Measurements from ENCODE around the gene PLPP6.

PLPP6 gene

DNA sequence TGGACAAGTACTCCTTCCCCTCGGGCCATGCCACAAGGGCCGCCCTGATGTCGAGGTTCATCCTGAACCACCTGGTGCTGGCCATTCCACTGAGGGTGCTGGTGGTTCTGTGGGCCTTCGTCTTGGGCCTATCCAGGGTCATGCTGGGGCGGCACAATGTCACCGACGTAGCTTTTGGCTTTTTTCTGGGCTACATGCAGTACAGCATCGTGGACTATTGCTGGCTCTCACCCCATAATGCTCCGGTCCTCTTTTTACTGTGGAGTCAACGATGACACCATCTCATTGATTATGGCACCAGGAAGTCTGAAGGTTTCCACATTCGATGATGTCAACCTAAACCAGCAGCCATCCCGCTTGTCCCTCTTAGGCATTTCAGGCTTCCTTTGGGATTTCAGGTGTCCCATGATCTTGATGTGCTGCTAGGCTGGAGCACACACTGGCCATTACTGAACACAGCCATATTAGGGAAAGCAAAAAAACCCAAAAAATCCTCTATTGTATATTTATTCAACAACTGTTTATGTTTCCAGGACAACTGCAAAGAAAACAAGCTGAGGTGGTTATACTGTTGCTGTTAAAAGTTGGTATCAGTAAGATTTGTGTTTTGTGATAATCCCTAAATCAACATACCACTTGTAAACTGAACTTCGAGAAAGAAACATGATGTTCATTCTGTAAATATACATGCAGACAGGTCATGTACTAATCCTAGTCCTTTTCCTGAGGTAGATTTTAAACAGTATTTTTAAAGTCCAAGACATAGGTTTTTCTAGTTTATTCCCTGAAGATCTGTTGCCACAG lies 1.1 kb downstream of the PLPP6 start:
- no peak for DNase-seq (ENCODE audit: low read depth)

DNA sequence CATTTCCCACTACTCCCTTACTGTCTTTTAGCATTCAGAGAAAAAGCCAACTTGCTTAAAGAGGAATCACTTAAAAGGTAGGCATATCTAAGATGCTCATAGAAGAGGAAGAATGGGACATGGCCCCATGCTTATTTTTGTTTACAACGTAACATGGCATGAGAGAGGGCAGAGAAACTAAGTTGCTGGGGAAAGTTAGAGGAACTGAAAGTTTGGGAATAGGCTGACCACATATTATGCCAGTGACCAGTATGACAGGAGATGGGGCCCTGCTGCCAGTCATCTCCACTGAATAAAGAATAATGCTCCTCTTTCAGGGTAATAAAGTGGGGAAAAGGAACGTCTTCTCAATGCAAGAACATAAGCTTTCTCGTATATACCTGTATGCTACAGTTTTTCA lies 1.9 kb downstream of the PLPP6 start:
- no peak for DNase-seq (ENCODE audit: low read depth)

DNA sequence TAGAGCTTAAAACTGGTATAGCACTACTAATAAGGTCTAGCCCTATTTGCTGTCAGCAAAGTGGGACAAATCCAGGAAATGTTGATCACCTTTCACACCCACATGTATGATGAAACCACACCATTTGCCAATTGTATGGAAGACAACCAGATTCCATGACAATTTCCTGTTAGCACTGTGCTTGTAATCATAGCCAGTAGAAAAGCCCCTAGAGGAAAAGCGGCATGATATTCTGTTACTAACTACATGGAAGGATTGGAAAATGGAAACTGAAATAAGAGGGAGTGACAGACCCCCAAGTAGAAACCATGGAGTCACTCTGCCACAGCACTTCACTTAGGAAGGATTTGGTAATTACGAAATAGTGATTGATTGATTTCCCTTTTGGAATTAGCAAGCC lies 3.3 kb downstream of the PLPP6 start:
- DNase-seq (ENCODE audit: low read depth), result no peak

DNA sequence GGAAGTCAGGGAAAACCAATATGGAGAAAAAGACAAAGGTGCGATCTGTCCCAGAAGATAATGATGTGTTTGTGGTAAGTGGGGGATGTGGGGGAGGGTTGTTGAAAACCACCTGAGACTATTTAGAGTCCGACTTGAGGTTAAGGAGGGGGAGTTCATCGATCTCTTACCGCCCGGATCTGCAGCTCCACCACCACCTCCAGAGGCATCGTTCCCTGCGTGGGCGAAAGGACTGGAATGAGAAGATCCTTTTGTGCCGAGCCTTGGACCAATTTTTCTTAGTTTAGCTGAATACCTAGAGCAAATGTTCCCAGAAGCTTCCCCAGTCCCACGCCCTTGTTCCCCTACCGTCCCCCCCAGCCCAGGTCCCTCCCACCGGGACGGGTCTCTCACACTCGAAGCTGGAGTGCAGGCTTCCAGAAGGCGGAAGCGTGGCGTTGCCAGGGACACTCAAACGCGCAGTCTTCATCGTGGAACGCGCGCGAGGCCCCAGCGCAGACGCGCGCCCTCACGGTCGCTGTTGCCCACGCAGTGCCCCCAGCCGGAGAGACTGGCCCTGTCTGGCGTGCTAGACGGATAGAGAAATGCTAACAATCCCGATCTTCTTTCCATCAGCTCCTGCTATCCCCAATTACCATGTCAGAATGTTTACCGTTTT lies 4.1 kb downstream of the PLPP6 start, which contains the start of gene SPATA6L:
TSS of gene SPATA6L (minus strand) at position 439 of the 658 bp plus-strand sequence. CDS start at position 209, 230 bp downstream.
- DNase-seq (ENCODE audit: low read depth), result no peak

DNA sequence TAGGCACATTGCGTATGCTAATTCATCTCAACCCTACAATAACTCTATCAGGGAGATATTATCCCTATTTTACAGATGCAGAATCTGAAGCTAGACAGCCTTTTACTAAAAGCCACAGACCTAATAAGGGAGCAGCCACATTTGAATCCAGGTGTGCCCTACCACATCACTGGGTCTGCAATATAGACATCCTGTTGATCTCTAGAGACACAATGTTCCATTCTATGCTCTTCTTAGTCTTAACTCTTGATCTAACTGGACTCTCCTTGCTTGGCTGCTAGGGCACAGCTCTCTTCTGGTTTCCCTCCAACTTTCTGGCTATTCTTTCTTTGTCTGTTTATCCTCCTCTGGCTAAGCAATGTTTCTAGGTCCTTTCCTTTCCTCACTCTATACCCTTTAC lies 5.6 kb downstream of the PLPP6 start:
- no peak for DNase-seq (ENCODE audit: low read depth)

DNA sequence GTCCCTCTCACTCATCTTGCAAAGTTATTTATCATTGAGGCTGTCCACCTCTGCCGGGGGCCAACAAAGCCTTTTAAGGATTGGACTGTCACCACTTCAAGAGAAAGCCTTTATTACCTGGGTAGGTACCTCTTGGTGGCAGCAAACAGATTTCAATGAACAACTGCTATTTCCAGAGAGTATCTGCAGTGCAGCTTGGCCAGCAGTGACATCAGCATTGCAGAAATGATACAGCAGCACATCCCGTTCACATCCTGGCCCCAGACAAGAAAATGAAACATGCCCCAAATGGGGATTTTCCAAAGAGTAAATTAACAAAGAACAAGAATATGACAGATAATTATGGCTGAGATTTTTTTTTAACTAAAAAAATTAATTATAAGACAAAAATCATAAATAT lies 6.5 kb downstream of the PLPP6 start:
- DNase-seq (ENCODE audit: low read depth), result no peak

DNA sequence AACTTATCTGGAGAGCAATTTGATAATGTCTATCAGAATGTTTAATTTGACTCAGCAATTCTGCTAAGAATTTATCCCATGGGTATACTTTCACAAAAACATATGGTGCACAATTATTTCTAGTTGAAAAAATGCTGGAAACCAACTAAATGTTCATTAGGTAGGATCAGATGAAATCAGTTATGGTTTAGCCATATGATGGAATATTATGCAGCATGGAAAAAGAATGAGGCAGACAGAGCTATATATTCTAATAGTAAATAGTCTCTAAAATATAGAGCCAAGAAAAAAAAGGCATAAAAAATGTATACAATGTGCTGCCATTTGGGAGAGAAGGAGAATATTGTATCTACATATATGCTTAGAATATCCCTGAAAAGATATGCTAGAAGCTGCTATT lies 7.8 kb downstream of the PLPP6 start:
- no peak for DNase-seq (ENCODE audit: low read depth)

DNA sequence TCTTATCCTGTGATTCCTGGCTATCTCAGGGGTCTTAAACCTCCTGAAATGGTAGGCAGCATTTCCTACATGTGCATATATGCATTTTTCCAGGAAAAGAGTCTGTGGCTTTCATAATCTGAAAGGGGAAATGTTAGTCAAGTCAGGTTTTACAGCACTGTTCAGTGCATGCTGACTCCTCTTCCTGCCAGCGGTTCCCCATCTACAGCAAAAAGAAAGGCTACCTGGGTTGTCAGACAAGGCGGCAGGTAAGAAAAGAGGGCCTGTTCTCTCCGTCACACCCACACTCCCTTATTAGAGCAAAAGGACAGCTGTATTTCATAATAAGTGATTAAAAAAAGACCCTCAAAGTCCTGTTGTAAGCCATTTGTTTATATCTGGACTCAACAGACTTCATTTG lies 8.5 kb downstream of the PLPP6 start:
- no peak for DNase-seq (ENCODE audit: low read depth)

DNA sequence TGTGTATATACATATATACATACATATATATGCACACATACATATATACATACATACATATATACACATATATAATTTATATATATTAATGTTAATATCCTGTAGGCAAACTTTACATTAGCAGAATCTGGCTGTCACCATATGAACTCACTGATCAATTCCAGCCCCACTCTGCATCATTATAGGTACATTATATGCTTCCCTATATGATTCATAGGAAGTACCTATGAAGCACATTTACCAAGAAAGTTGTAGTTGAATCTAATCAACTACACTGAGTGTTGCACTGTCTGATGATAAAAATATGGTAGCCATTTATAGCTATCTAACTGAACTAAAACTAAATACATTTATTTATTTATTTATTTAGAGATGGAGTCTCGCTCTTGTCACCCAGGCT lies 9.6 kb downstream of the PLPP6 start:
- no peak for DNase-seq (ENCODE audit: low read depth)

DNA sequence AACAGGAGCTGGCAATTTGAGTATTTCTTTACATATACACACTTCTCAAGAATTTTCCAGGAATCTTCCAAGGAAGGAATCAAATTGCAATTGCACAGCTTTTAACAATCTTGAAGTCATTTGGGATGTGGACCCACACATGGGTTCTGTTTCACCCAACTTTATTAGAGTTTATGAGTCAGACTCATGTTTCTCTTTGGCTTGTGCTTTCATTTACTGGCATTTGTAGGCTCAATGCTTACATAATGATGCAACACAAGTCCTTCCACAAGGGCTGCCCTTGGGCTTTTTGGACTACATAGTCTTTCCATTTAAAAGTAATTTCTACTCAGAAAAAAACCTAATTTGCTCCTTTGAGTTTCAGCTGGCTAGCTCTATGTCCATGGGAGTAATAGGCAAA lies 12.7 kb downstream of the PLPP6 start:
- no peak for DNase-seq (ENCODE audit: low read depth)

DNA sequence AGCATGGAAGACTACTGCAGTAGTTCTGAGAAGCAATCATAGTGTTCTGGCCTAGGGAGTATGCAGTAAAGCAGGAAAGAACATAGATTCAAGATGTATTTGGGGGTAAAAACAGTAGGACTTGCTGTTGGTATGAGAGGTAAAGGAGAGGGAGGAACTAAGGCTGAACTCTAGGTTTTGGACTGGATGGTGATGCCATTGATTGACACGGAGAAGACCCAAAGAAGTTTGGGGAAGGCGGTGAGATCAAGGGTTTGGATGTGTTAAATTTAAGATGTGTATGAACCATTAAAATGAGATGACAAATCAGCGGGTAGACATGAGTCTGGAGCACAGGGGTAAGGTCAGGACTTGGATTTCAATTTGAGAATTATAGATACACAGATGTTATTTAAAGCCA lies 15.3 kb downstream of the PLPP6 start:
- DNase-seq (ENCODE audit: low read depth), result no peak

DNA sequence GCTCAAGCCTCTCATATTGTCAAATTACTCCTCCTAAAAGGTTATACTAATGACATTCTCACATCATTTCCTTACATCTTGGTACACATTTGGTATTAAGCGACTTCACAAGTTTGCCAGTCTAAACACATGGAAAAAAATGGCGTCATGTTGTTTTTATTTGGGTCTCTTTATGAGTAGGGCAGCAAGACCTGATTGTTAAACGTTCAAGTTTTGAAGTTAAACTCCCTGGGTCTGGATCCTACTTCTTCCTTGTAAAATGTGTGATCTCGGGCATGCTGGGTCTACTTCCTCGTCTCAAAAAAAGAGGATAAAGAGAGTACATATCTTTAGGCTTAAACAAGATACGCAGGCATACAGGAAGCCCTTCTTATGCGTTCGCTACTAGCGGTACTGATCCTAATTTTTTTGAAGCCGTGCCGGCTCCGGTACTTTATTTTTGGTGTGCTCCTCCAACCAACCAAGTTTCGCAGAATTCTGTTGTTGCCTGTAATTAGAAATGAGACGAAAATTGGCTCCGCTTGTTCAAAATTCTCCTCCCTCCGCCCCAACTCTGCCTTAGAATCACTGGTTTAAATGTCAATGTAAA lies 16.7 kb downstream of the PLPP6 start:
- no peak for DNase-seq (ENCODE audit: low read depth)

DNA sequence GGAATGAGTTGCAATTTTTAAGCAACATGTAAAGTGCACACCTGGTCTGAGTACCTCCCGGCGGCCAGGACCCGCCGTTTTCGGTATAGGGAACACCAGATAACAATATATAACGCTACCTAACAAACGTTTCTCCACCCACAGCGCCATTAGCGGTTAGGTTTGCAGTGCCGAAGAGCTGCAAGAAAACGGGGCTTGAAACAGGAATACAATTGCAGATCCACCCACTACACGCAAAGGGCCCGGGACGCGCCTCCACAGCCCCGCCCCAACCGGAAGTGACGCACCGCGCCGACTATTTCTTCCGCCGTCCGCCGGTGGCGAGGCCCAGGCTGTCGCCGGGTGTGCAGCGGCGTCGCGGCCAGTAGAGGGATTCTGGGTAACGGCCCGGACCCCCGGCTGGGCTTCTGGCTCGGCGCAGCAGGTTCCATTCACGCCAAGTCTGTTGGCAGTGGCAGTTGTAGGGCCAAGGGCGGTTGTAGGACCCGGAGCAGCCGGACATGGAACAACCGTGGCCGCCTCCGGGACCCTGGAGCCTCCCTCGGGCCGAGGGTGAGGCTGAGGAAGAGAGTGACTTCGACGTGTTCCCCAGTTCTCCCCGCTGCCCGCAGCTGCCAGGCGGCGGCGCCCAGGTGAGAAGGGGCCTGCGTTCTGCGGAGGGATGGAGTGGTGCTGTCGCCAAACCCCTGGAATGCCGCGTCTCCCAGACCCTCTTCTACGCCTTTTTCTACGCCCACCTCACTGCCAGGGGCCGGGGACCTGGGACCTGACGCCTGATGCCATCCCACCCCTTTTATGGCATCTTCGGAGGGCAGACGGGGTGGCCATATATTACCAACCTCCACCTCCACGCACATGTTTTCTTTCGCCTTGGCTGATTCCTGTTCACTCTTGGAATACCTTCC lies 17.4 kb downstream of the PLPP6 start, which contains the start of gene CDC37L1:
TSS of gene CDC37L1 (plus strand) at position 302 of the 905 bp plus-strand sequence. CDS start at position 501, 199 bp downstream.
- peak; percentile 92 for DNase-seq (ENCODE audit: low read depth)

DNA sequence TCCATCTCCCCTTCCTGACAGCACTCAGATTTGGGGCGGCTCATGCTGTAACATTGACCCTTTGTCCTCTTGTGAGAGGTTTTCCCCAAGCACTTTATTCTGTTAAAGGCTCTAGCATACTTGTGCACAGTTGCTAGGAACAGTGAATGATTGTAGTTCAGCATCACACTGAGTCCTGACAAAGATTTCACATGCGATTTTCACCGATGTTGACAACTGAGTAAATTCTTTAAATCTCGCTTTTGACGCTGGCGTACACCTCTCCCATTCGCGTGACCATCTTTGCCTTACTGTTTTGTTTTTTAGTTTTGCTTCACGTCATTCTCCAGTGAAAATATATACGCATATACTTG lies 18.1 kb downstream of the PLPP6 start:
- no peak for DNase-seq (ENCODE audit: low read depth)

DNA sequence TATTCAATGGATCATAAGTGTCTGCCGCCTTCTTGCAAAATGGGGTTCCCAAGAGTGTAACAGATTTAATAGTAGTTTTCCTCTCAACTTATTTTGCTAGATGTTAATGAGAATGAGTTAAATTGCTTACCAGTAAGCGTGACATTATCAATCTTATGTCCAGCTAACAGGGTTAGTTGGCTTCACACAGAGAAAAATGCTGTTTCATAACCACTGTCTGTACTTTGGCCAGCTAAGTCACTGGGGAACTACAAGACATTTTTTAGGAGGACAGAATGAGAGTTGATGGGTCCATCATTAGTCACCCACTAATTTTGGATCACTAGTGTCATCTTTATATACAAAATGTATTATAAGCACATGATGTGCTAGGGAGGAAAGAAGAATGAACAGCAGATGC lies 18.7 kb downstream of the PLPP6 start:
- DNase-seq (ENCODE audit: low read depth), result no peak

DNA sequence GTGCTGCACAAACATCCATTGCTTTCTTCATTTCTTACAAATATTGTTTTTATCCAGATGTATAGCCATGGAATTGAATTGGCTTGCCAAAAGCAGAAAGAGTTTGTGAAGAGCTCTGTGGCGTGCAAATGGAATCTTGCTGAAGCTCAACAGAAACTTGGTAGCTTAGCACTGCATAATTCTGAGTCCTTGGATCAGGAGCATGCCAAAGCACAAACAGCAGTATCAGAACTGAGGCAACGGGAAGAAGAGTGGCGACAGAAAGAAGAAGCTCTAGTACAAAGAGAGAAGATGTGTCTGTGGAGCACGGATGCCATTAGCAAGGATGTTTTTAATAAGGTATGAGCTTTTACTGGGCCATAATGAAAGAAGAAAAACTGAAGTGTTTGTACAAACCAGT lies 22.7 kb downstream of the PLPP6 start:
- no peak for DNase-seq (ENCODE audit: low read depth)

DNA sequence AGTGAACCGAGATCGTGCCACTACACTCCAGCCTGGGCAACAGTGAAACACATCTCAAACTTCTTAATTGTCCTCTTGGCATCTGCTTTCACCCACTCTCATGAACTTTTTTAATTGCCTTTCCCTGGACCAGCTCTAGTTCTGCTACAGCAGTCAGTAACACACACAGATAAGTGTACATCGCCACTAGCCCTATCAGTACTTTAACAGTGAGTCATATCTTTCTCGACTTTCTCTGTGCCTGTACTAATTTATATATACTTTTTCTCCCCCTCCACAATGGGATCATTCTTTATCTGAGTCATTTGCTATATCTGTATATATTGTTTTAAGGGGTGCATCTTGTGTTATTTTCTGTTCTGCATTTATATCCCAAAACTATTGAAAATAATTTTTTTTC lies 24.0 kb downstream of the PLPP6 start:
- DNase-seq (ENCODE audit: low read depth), result peak; percentile 64

DNA sequence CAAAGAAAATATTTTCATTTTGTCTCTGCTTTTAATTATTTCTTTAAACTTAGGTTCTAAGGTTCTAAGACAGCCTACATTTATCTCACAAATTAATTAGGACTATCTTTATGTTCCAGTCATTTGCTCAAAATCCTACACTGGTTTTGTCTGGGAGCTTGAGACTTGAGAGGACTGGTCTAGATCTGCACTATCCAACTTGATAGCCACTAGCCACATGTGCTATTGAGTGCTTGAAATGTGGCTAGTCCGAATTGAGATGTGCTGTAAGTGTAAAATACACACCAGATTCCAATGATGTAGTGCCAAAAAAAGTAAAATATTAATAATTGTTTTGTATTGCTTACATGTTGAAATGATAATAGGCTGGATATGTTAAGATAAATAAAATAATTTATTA lies 24.5 kb downstream of the PLPP6 start:
- DNase-seq (ENCODE audit: low read depth), result no peak

DNA sequence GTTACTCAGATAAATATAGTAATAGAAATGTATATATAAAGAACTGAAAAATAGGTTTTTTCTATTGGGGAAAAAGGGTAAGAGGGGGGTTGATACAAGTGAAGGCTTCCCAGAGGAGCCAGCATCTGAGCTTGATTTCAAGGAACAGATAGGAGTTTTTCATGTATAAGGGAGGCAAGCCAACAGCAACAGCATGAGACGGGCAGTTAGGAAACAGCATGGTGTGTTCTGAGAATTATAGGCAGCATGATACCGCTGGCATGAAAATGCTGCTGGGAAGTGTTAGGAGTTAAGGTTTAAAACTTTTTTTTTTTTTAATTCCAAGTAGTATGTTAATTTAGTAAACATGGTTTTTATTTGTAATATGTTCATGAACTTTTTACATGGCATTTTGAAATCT lies 26.9 kb downstream of the PLPP6 start:
- DNase-seq (ENCODE audit: low read depth), result no peak

DNA sequence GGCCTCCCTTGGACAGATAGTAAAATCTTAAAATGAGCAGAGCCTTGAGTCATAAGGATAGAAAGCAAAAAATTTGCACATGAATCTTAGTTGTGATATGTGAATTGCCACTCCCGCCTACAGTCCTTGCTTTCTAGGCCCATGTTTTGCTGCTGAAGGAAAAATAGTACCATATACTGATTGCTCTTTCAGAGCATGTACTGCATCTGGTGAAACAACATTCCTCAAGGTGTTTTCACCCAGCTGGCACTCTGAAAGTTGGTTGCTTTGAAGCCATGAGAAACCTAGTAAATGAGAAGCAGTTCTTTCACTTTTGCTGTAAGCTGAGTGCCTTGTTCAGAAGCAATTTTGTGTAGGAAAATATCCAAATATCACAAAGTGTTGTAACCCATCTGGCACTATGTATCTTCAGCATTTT lies 27.6 kb downstream of the PLPP6 start:
- DNase-seq (ENCODE audit: low read depth), result peak; percentile 52

DNA sequence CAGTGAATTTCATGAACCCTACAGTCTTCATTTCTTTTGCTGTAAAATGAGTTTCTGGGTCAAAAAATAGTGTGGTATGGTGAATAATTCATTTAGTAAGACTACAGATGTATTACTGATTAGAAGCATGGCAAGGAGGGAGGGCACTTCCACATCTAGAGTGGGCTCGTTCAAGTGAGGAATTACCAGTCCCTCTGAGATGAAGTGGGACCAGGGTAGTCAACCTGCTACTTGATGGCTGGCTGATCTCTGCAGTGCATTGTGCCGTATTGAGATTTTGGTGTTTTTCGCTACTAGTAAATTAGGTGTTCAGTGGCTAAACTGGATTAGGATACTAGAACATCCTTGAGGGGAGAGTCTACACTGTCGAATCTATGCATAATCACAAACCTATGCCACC lies 28.1 kb downstream of the PLPP6 start:
- DNase-seq (ENCODE audit: low read depth), result no peak

DNA sequence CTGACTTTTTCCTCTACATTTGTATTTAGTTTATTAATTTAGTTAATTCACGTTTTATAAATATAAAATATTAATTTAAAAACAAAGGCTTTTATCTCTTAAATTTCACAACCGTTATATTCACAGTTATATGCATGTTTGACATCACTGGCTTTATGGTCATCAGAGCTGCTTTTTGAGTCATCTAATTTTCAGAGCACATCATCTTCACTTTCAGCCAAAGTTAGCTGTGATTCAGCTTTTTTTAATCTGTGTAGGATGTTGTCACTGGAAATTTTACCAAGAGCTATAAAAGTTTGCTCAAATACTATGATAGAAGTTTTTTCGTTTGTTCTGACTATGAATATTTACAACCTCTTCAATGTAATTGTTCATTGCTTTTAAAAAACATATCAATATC lies 29.7 kb downstream of the PLPP6 start:
- peak; percentile 76 for DNase-seq (ENCODE audit: low read depth)

Data from amniotic epithelial cell (primary cell).